MG63 (cell line): Measurements from ENCODE around the gene TFF2. TPM values are rescaled to one million over a fixed set of nuclear protein-coding genes. Genes with fewer than 3 reads are reported as not detected.

ENCODE experiments used
- DNase-seq: peaks from one replicate; pipeline ENCODE4 v3.0.0-alpha.2; 2020
- H3K27me3 ChIP-seq: fragments of 250-450 bp; sonication (Bioruptor Pico); 2 replicates; pipeline ENCODE4 v1.5.1; 2020; ENCODE audit warnings: mild to moderate bottlenecking, moderate library complexity
- H3K36me3 ChIP-seq: fragments of 250-450 bp; sonication (Bioruptor Pico); 2 replicates; pipeline ENCODE4 v1.5.1; 2020; ENCODE audit warnings: mild to moderate bottlenecking, moderate library complexity
- H3K4me3 ChIP-seq: fragments of 250-450 bp; sonication (Bioruptor Pico); 2 replicates; pipeline ENCODE4 v1.5.1; 2020; ENCODE audit warnings: mild to moderate bottlenecking, moderate library complexity
- H3K9me3 ChIP-seq: fragments of 250-450 bp; sonication (Bioruptor Pico); 2 replicates; pipeline ENCODE4 v1.5.1; 2020; ENCODE audit warnings: mild to moderate bottlenecking, moderate library complexity
- total RNA-seq: library from RNA; depleted of rRNA; stranded (reverse); fragments of >200 nt; shearing (Covaris generic); gene quantifications from 2 replicates; pipeline ENCODE4 v1.2.3, GENCODE V29; 2014; ENCODE audit warnings: low replicate concordance; rRNA removed

Gene TFF2, protein sequence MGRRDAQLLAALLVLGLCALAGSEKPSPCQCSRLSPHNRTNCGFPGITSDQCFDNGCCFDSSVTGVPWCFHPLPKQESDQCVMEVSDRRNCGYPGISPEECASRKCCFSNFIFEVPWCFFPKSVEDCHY
- total RNA-seq: not detected in 2 replicates

DNA sequence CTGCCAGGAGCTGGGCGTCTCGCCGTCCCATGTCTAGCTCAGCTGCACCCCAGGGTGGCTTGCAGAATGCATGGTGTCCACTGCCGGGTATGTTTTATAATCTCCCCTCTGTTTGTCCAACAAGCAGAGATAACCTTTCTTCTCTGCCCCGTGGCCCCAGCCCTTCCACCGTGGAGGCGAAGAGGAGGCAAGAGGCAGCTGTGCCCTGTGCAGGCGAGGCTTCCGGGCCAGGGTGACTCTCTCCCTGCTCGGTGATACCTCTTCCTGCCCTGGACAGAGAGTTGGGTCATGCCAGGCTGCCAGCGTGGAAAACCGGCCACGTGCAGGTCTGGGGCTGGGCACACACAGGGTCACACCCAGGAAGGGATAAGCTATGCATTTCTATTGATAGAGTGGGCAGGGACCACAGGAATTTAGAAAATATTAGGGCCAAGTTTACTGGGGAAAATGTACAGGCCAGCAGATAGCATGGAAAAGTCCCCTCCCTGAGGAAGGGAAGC lies at the start of gene TFF2:
TFF2 (minus strand) TSS at position 68 of the 500 bp plus-strand sequence; CDS start at position 31, 37 bp downstream.
- Histone ChIP-seq H3K36me3 (no peaks in the 10 kb centered on the region), H3K27me3 (peaks cover 2% of the 10 kb centered on the region; the same call in 1 of the 2 replicates), H3K9me3 (no peaks in the 10 kb centered on the region; the same call in 1 of the 2 replicates), H3K4me3 (no peak within 1 kb of the TSS)
- no peak for DNase-seq

DNA sequence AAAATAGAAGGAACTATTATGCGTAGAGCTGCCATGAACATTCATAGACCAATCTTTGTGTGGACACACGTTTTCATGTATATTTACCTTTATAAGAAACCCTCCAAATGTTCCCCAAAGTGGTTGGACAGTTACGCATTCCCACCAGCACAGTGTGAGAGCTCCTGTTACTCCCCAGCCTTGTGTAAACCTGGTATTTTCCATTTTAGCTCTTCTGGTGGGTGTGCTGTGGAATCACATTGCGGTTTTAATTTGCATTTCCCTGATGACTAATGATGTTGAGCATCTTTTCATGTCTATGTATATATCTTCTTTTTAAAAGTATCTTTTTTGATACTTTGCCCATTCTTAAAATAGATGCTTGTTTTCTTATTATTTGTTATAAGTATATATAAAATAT lies 49.7 kb upstream of the TFF2 start:
- no peak for DNase-seq
- H3K27me3 ChIP-seq: no peaks in the 10 kb centered on the region
- no peaks in the 10 kb centered on the region for H3K36me3 ChIP-seq
- H3K9me3 ChIP-seq: no peaks in the 10 kb centered on the region
- H3K4me3 ChIP-seq: no peak overlapping the region

DNA sequence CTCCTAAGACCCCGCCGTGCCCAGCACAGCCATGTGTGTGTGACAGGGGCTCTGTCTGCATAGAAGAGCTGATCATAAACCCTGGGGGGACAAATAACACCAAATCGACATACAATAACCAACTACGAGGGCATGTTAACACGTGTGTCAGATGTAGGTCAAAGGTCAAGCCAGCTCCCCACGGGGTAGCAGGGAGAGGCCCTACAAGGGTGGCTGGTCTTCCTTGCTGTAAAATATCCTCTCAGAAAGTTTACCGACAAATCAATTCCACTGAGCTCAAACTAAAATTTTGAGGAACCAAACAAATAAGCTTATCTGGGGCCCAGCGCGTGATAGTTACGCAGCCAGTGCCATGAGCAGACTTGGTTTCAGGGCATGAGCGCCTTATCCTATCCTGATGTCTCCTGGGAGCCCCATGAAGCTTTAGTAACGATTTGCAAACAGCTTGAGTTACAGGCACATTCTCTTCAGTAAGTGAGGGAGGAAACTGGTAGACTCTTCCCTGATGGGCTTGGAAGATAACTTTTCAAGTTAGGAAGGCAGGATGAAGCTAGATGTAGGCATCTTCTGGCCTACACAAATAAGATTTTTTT lies 47.7 kb upstream of the TFF2 start:
- H3K9me3 ChIP-seq: no peaks in the 10 kb centered on the region
- H3K4me3 ChIP-seq: no peak overlapping the region
- no peaks in the 10 kb centered on the region for H3K27me3 ChIP-seq
- DNase-seq: no peak
- H3K36me3 ChIP-seq: no peaks in the 10 kb centered on the region

DNA sequence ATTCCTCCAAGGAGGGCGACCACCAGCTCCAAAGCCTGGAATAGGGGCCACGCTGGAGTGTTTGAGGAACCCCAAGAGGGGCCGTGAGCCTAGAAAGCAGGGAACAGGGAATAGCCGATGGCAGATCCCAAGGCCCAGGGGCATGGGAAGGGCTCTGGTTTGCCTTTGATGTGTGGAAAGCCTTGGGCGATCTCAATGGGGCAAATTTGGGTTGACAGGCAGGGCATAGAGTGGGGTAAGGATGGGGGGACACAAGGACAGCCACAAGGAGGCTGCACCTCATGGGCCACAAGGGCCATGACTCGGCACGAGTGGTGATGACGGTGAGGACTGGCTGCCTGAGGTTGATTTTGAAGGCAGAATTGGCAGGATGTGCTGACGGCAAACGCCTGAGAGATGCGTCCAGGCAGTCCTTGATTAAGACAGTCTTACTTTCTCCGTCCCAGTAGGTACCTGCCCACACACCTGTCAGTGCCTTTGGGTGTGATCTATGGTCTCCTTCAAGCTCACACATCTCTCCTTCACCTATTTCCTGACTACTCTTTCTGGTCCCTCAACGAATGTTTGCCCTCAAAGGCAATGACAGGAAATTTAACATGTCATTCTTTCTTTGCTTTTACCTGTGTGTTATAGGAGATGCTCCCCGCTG lies 47.1 kb upstream of the TFF2 start:
- no peak for DNase-seq
- H3K4me3 ChIP-seq: no peak overlapping the region
- H3K36me3 ChIP-seq: no peaks in the 10 kb centered on the region
- H3K9me3 ChIP-seq: no peaks in the 10 kb centered on the region
- H3K27me3 ChIP-seq: no peaks in the 10 kb centered on the region

DNA sequence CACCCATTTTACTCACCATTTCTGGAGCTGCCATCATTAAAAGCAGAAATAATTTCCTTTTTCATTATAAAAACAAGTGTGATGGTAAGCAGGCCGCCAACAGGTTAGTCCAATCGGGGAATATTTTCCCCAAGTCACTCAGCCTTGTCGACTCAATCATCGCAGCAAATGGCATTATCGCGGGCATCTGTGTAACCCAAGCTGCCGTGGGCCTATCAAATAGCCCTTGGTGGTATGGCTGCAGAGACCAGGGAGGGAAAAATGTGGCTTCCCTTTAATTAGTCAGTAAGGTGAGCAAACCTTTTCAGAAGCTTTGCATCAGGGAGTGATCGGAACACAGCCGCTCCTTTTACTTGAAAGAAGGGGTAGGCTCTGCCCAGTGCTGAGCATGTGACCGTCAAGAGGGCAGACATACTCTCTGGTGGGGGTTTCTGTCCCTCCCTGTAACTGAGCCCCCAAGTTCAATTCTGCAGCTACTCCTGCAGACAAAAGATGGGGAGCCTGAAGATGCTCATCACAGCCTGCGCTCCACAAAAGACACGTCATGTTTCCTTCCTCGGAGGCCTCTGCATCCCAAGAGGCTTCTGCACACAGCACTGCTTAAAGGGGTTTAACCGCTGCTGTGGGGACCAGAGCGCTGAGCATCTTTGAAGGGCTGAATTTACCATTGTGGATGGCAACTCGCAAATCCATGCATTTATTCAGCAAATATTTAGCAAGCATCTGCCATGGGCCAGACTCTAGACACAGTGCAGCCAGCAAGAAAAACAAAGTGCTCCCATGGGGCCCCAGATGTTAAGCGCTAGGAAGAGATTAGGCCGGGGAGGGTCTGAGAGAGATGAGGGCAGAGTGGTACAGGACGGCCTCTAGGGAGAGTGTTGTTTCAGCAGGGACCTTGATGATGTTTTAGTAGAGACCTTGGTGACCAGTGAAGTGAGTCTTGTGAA lies 46.3 kb upstream of the TFF2 start:
- H3K4me3 ChIP-seq: no peak overlapping the region
- H3K27me3 ChIP-seq: no peaks in the 10 kb centered on the region

DNA sequence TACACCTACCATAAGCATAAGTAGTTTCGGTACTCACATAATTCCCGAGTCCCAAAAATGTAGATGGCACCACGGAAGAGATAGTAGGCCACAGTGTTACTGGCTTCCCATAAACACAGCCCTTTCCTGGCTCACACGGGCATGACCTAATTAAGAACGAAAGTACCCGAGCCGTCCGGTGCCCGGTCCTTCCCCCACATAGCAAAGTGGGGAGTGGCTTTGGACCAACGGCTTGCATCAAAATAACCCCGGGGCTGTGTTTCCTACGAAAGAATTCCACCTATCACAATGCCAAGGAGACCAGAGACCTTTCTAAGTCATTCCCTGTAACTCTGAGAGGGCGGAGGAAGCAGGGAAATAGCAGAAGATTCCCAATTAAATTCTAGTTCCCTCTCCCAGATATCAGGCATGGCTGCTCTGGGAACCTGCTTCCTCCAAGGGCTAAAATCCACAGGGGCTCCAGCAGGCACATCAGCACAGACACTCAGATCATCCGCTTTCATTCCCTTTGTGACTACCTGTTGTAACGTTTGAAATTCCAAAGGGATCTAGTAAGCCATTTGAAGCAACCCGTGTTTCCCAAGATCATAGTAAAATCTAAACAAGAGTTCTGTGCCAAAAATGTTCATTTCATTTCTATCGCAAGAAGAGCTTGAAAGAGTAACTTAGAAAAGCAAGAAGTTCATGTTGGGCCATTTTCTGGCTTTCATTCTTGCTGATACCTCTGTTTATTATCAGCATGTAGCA lies 45.3 kb upstream of the TFF2 start, which contains the start of gene TMPRSS3:
TMPRSS3 (minus strand) TSS at position 148 of the 747 bp plus-strand sequence. CDS start 635 bp downstream, outside the sequence.
- Histone ChIP-seq H3K36me3 (no peaks in the 10 kb centered on the region), H3K27me3 (no peaks in the 10 kb centered on the region), H3K9me3 (no peaks in the 10 kb centered on the region), H3K4me3 (no peak within 1 kb of the TSS)
- DNase-seq: peak; percentile 23

More for the DNA sequence above, 46.3 kb upstream of the TFF2 start:
- Histone ChIP-seq H3K36me3 (no peaks in the 10 kb centered on the region), H3K9me3 (no peaks in the 10 kb centered on the region)
- DNase-seq: no peak

DNA sequence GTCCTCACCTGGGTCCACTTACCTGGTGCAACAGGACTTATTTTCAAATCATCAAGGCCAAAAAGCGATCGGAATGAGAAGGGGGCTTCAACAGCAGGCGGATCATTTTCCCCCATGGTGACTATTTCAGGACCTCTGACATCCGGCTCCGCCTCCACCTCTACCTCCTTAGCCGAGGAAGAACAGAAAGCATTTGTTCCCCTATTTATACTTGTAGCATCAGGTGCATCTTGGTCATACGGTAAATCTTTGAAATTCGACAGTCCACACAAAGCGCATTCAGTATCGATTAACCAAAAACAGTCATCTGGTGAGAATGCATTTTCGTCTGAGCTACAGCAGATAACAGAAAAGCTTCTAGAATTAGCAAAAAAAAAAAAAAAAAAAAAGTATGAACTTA lies 44.5 kb upstream of the TFF2 start:
- no peaks in the 10 kb centered on the region for H3K36me3 ChIP-seq
- no peaks in the 10 kb centered on the region for H3K27me3 ChIP-seq
- H3K4me3 ChIP-seq: no peak overlapping the region
- DNase-seq: no peak
- H3K9me3 ChIP-seq: no peaks in the 10 kb centered on the region

DNA sequence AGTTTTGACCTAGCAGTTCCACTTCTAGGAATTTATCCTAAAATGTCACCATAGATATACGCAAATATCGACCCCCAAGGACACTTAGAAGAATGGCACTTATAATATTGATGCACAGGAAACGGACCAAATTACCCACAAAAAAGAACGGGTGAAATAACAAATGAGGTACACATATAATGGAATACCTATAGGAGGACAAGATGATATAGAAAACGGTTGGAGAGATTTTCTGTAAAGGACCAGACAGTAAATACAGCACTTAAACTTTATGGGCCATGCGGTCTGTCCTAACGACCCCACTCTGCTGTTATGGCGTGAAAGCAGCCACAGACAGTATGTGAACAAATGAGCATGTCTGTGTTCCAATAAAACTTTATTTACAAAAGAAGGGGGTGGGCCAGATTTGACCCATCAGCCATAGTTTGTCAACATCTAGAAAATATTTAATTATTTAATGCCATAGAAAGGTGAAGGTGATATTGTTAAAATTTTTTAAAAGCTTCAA lies 42.7 kb upstream of the TFF2 start:
- no peaks in the 10 kb centered on the region for H3K9me3 ChIP-seq
- H3K36me3 ChIP-seq: no peaks in the 10 kb centered on the region
- no peaks in the 10 kb centered on the region for H3K27me3 ChIP-seq
- no peak overlapping the region for H3K4me3 ChIP-seq
- no peak for DNase-seq

DNA sequence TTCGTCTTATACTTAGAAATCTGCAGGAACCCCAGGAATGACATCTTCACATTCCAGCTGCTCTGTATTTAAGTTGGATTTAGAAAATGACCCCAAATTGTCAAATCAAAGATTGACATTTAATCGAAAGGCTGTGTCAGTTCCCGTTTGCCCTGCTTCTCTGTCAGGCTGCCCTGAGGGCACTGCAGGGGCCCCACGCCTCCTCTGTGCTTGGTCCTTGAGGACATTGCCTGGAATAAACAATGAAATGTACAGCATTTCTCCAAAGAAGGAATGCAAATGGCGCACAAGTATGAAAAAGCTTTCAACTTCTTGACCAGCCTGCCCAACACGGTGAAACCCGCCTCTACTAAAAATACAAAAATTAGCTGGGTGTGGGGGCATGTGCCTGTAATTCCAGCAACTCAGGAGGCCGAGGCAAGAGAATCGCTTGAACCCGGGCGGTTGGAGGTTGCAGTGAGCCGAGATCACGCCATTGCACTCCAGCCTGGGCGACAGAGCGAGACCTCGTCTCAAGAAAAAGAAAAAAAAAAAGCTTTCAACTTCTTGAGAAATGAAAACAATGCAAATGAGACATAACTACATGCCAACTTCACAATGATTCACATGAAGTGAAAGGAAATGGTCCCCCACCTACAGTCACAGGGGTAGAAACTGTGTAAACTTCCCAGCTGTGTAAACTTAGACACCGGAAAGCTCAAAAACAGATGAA lies 42.1 kb upstream of the TFF2 start:
- no peaks in the 10 kb centered on the region for H3K27me3 ChIP-seq
- H3K4me3 ChIP-seq: no peak overlapping the region
- no peak for DNase-seq

DNA sequence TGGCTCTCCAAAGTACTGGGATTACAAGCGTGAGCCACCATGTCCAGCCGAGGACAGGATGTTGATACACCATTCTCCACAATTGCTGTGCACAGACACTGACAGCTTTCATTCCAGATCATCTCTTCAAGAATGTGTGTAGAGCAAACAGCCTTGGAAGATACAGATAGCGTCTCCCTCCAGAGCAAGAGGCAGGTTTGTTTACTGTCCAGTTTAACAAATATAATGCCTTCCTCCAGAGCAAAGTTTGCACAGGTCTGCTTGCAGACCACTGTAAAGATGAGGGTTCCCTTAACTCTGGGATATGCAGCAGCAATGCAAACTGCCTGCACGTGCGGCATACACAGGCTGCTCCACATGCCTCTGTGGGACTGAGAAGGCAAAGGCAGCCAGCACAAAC lies 40.5 kb upstream of the TFF2 start:
- H3K36me3 ChIP-seq: no peaks in the 10 kb centered on the region
- no peaks in the 10 kb centered on the region for H3K27me3 ChIP-seq
- H3K9me3 ChIP-seq: no peaks in the 10 kb centered on the region
- DNase-seq: no peak
- no peak overlapping the region for H3K4me3 ChIP-seq

More for the DNA sequence above, 42.1 kb upstream of the TFF2 start:
- H3K9me3 ChIP-seq: no peaks in the 10 kb centered on the region
- no peaks in the 10 kb centered on the region for H3K36me3 ChIP-seq

DNA sequence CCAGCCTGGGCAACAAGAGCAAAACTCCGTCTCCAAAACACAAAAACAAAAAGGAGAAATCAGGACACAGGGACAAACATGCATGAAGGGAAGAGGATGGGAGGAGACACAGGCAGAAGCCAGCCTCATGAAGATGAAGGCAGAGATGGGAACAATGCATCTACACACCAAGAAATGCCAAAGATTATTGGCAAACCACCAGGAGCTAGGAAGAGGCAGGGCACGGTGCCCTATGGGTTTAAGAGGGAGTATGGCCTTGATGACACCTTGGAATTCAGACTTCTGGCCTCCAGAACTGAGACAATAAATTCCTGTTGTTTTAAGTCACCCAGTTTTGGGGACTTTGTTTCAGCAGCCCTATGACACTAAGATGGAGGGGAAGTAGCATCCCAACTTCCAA lies 39.9 kb upstream of the TFF2 start:
- no peak overlapping the region for H3K4me3 ChIP-seq
- no peak for DNase-seq
- H3K9me3 ChIP-seq: no peaks in the 10 kb centered on the region
- no peaks in the 10 kb centered on the region for H3K27me3 ChIP-seq
- H3K36me3 ChIP-seq: no peaks in the 10 kb centered on the region

DNA sequence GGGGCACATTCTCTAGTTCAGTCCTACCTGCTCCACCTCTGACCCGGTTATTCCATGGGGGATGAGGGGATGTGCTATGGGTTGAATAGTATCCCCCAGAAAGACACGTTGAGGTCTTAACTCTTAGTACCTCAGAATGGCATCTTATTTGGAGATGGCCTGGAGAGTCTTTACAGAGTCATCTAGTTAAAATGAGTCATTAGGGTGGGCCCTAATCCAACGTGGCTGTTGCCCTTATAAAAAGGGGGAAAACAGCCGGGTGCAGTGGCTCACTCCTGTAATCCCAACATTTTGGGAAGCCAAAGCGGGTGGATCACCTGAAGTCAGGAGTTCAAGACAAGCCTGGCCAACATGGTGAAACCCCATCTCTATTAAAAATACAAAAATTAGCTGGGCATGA lies 39.4 kb upstream of the TFF2 start:
- no peak for DNase-seq
- no peaks in the 10 kb centered on the region for H3K36me3 ChIP-seq
- H3K27me3 ChIP-seq: no peaks in the 10 kb centered on the region
- H3K9me3 ChIP-seq: no peaks in the 10 kb centered on the region
- H3K4me3 ChIP-seq: no peak overlapping the region

DNA sequence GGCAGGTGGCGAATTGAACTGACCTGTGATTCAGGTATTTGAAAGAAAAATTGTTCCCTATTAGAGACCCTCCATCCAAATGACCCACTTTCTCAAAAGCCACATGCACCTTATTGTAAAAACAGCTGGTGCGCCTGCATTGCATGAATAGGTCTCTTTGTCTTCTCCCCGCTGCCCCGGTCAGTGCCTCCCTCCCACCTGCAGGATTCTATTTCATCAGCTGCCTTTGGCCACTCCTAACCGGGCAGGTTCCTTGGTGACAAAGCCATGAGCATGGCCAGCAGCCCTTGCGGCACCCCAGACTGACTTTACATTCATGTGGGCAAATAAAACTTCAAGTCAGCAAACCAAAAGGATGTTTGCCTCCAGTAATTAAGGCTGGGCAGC lies 38.6 kb upstream of the TFF2 start:
- Histone ChIP-seq H3K36me3 (no peaks in the 10 kb centered on the region), H3K9me3 (no peaks in the 10 kb centered on the region), H3K27me3 (no peaks in the 10 kb centered on the region), H3K4me3 (no peak overlapping the region)
- DNase-seq: no peak

DNA sequence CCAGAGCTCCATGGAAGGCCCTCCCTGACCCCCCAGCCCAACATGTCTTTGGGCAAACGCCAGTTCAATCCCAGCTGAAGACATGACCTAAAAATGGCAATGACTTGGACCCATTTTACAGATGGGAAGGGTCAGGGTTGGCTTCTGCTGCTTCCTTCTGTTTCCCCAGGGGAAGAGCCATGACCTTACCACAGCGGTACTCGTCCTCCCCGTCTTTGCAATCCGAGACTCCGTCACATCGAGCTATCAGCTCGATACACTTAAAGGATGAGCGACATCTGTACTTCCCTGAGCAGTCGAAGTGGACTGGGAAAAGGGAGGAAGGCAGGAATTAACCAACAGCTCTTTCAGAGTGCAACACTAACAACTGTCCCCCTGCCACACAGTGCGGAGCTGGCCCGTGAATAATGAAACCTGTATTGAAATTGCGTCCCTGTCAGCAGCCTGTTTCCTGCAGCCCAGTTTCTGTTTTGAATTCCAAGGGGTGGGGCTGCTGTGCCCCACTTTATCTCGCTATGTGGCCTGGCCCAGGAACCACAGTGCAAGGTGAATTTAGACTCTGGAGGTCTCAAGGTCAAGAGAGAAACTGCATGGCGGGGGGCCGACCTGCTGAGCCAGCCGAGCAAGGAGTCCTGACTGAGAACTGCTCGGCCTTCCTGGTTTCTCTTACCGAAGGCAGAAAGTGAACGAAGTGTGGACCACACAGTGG lies 38.1 kb upstream of the TFF2 start:
- H3K36me3 ChIP-seq: no peaks in the 10 kb centered on the region
- DNase-seq: no peak
- no peaks in the 10 kb centered on the region for H3K9me3 ChIP-seq
- H3K27me3 ChIP-seq: no peaks in the 10 kb centered on the region
- no peak overlapping the region for H3K4me3 ChIP-seq

DNA sequence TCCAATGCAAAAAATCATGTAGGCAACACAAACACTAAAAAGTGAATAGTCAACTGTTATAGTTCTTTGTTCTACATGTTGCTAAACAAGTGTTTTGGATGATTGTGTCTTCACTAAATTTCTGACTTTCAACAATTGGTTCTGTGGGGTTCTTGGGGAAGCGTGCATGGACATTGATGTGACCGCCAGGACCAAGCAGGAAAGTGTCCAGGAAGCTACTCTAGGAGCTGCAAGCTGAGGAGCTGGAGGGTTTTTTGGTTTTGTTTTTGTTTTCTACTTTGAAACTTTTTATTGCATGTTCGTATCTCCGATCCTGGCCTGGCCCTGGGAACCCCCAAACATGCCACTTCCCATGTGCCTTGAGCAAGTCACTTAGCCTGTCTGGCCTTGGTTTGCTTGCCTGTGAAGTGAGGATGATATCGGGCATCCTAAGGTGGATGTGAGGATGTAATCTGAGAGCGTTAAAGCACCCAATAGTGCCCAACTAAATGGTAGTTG lies 37.1 kb upstream of the TFF2 start:
- no peaks in the 10 kb centered on the region for H3K9me3 ChIP-seq
- no peaks in the 10 kb centered on the region for H3K36me3 ChIP-seq
- no peak overlapping the region for H3K4me3 ChIP-seq
- DNase-seq: no peak
- H3K27me3 ChIP-seq: no peaks in the 10 kb centered on the region
